T-cell (primary cell): ENCODE results near the gene CLPTM1. TPM values are rescaled to one million over a fixed set of nuclear protein-coding genes. Genes with fewer than 3 reads are reported as not detected.
"Not testable (repeated sequence)": the region's sequence is repeated elsewhere in the genome, so short reads cannot be mapped to it uniquely, and the experiment has no call there.

Experiments used
- ATAC-seq, 4 experiments: fragments of 200-7000 bp in 3 of 4; fragments of 150-1000 bp in 1 of 4; cut with Tn5 transposase; replicated peaks in 1 of 4; 1 replicate in 3 of 4; 2 replicates in 1 of 4; pipeline ENCODE4 v1.10.0; 2021; ENCODE audit warnings: moderate library complexity in 3 of 4, mild to moderate bottlenecking in 2 of 4, moderate number of reproducible peaks in 1 of 4
- CTCF ChIA-PET, 2 donors: fragments of 300-600 bp; sonication (Branson Sonifier 250); formaldehyde crosslinking; loops; one replicate each; lab custom pipeline; 2022; ENCODE audit warnings: antibody characterized with exemption in 2 of 2; lab: Charles Lee
- POLR2A ChIA-PET, 2 donors: fragments of 300-600 bp; sonication (Branson Sonifier 250); formaldehyde crosslinking; loops; one replicate each; lab custom pipeline; 2022; ENCODE audit warnings: antibody characterized with exemption in 2 of 2; lab: Charles Lee
- DNase-seq, 35 experiments: peaks; one replicate each; pipeline versions ENCODE4 v3.0.0 to v3.0.0-alpha.2; 2013 to 2023
- H3K27ac ChIP-seq: one replicate; pipeline ENCODE4 v1.5.1; 2013; ENCODE audit warnings: low read length
- H3K27me3 ChIP-seq, 2 experiments: replicated peaks in 1 of 2; 1 replicate in 1 of 2; 2 replicates in 1 of 2; pipeline versions ENCODE4 v1.6.1 to v1.7.0; 2013; ENCODE audit warnings: low read length in 1 of 2, mixed read lengths in 1 of 2; ENCODE audit not compliant: control insufficient read depth in 2 of 2, insufficient read depth in 2 of 2; ENCODE audit errors: extremely low read depth in 1 of 2
- H3K36me3 ChIP-seq, 2 donors: 1 replicate in 1 of 2; 2 replicates in 1 of 2; pipeline versions ENCODE4 v1.6.1 to v1.7.0; 2013; ENCODE audit warnings: low read length in 1 of 2; ENCODE audit not compliant: control insufficient read depth in 2 of 2, insufficient read depth in 1 of 2; ENCODE audit errors: extremely low read depth in 1 of 2
- H3K4me1 ChIP-seq, 2 experiments: 1 replicate in 1 of 2; 2 replicates in 1 of 2; pipeline versions ENCODE4 v1.6.1 to v1.7.0; 2013; ENCODE audit warnings: low read length in 2 of 2, mixed read lengths in 1 of 2; ENCODE audit not compliant: insufficient read depth in 2 of 2, control insufficient read depth in 1 of 2; ENCODE audit errors: extremely low read depth in 1 of 2
- H3K4me3 ChIP-seq, 2 donors: 1 replicate in 1 of 2; 2 replicates in 1 of 2; pipeline versions ENCODE4 v1.5.1 to v1.7.0; 2013; ENCODE audit warnings: mild to moderate bottlenecking in 2 of 2, low read length in 1 of 2, moderate library complexity in 1 of 2; ENCODE audit not compliant: control insufficient read depth in 1 of 2; ENCODE audit errors: extremely low read depth in 1 of 2
- H3K9me3 ChIP-seq: 2 replicates; pipeline ENCODE4 v1.7.0; 2013
- H3K27ac Mint-ChIP-seq, 2 donors: one replicate each; pipeline ENCODE4 v1.8.0; 2020 to 2021; ENCODE audit warnings: mild to moderate bottlenecking in 2 of 2, mixed read lengths in 2 of 2
- H3K27me3 Mint-ChIP-seq, 2 donors: one replicate each; pipeline ENCODE4 v1.8.0; 2021 to 2022; ENCODE audit warnings: mixed read lengths in 2 of 2
- H3K36me3 Mint-ChIP-seq: one replicate; pipeline ENCODE4 v1.8.0; 2021; ENCODE audit warnings: mixed read lengths
- H3K4me1 Mint-ChIP-seq, 3 donors: one replicate each; pipeline ENCODE4 v1.8.0; 2020 to 2022; ENCODE audit warnings: mixed read lengths in 3 of 3, mild to moderate bottlenecking in 1 of 3
- H3K4me3 Mint-ChIP-seq, 3 donors: one replicate each; pipeline ENCODE4 v1.8.0; 2020 to 2022; ENCODE audit warnings: mild to moderate bottlenecking in 3 of 3, mixed read lengths in 3 of 3, moderate library complexity in 3 of 3
- H3K9me3 Mint-ChIP-seq, 3 donors: one replicate each; pipeline ENCODE4 v1.8.0; 2020 to 2022; ENCODE audit warnings: mixed read lengths in 3 of 3
- WGBS: methylation state at CpG from one replicate; pipeline ENCODE4 v1.1.5; 2013; ENCODE audit warnings: missing lambda C conversion rate; ENCODE audit not compliant: insufficient coverage; 5-methylcytosine and 5-hydroxymethylcytosine counted together
- total RNA-seq, 35 experiments: library from RNA in 6 of 35; stranded (reverse) in 6 of 35; fragments of 120-200 nt in 1 of 35; gene quantifications; one replicate each; pipeline versions ENCODE4 v1.2.1 to v1.2.4 and lab custom pipeline; 2013 to 2026

The CLPTM1 gene
- total RNA-seq, 5 donors from 2014 or later (not counting 1 experiment from before 2014, with no cell fraction given), result 64.0 to 103 (median 87.6) TPM

GRCh38 chr19:44925114-44925891, 29.9 kb upstream of the CLPTM1 start:
- no peak for ATAC-seq
- H3K9me3 ChIP-seq, result no peaks in the 10 kb centered on the region
- DNase-seq, result no peak
- H3K36me3 ChIP-seq, result no peaks in the 10 kb centered on the region
- peaks cover 0 to 6% of the 10 kb centered on the region in 2 experiments for H3K4me1 ChIP-seq
- Mint-ChIP-seq H3K9me3 (no peaks in the 10 kb centered on the region), H3K27me3 (peaks cover 21 to 22% of the 10 kb centered on the region in 2 donors), H3K4me3 (no peak overlapping the region), H3K36me3 (no peaks in the 10 kb centered on the region), H3K4me1 (peaks cover 5 to 8% (median 5%) of the 10 kb centered on the region in 3 donors), H3K27ac (no peak overlapping the region)
- ChIA-PET POLR2A (interaction anchor here in 1 of 2 donors (0.6 kb wide), 1 partner anchor 19 kb away, joined by 17 read pairs; the partner anchor contains the start of gene APOE), CTCF (no interaction called here)
- peaks cover 0 to 39% of the 10 kb centered on the region in 2 experiments for H3K27me3 ChIP-seq
- H3K4me3 ChIP-seq, result no peak overlapping the region
- 11% methylated on average over 2 of the region's 8 CpGs for WGBS
- H3K27ac ChIP-seq, result no peak overlapping the region

- H3K4me1 ChIP-seq, H3K36me3 Mint-ChIP-seq, H3K9me3 Mint-ChIP-seq, CTCF ChIA-PET, POLR2A ChIA-PET, H3K27ac ChIP-seq, H3K36me3 ChIP-seq, DNase-seq, H3K4me3 ChIP-seq, H3K9me3 ChIP-seq, H3K4me1 Mint-ChIP-seq: not testable (repeated sequence)
- ATAC-seq, result peak in 1 of 4 experiments; percentile 24
- H3K27ac Mint-ChIP-seq, result peak overlapping the region; percentile 31 to 66
- peak overlapping the region in 1 of 3 donors; percentile 52 for H3K4me3 Mint-ChIP-seq
- peaks cover 0 to 39% of the 10 kb centered on the region in 2 experiments for H3K27me3 ChIP-seq
- H3K27me3 Mint-ChIP-seq, result peaks cover 21 to 22% of the 10 kb centered on the region in 2 donors
- 74% methylated on average over 4 of the region's 19 CpGs for WGBS
Observed at GRCh38 chr19:44926245-44927077, 28.7 kb upstream of the CLPTM1 start.

DNA sequence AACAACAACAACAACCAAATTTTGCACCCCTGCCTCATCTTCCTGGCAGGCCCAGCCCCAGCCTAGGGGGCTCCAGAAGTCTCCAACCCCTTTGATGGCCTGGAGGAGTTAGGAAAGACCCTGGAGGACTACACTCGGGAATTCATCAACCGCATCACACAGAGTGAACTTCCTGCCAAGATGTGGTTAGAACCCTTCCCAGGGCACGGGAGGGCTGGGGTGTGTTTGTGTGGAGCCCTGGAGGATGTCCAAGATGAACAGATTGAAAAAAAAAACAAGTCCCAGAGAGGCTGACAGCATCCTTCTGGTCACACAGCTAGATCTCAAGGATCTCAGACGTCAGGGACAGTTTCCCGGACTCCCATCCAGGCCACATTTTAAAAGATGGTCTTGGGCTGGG, 27.4 kb upstream of the CLPTM1 start:
- ChIA-PET POLR2A (no interaction called here), CTCF (no interaction called here)
- DNase-seq (no peak), ATAC-seq (no peak)
- no peak overlapping the region for H3K4me3 ChIP-seq
- no peaks in the 10 kb centered on the region for H3K9me3 ChIP-seq
- no peak overlapping the region for H3K27ac ChIP-seq
- Mint-ChIP-seq H3K27me3 (peaks cover 21 to 22% of the 10 kb centered on the region in 2 donors), H3K36me3 (no peaks in the 10 kb centered on the region), H3K27ac (no peak overlapping the region), H3K9me3 (no peaks in the 10 kb centered on the region), H3K4me1 (peaks cover 5 to 8% (median 5%) of the 10 kb centered on the region in 3 donors), H3K4me3 (no peak overlapping the region)
- WGBS, result 72% methylated on average over 2 of the region's 5 CpGs
- H3K36me3 ChIP-seq, result no peaks in the 10 kb centered on the region
- H3K27me3 ChIP-seq, result peaks cover 0 to 39% of the 10 kb centered on the region in 2 experiments
- peaks cover 0 to 6% of the 10 kb centered on the region in 2 experiments for H3K4me1 ChIP-seq

- Mint-ChIP-seq H3K4me1 (peaks cover 5 to 8% (median 5%) of the 10 kb centered on the region in 3 donors), H3K4me3 (no peak overlapping the region), H3K27ac (no peak overlapping the region), H3K27me3 (peaks cover 20% of the 10 kb centered on the region in 2 donors), H3K9me3 (no peaks in the 10 kb centered on the region), H3K36me3 (no peaks in the 10 kb centered on the region)
- ATAC-seq (no peak), DNase-seq (no peak)
- CTCF ChIA-PET, result no interaction called here
- POLR2A ChIA-PET, result no interaction called here
- H3K4me3 ChIP-seq, result no peak overlapping the region
- 91% methylated on average over 6 of the region's 7 CpGs for WGBS
- H3K36me3 ChIP-seq, result no peaks in the 10 kb centered on the region
- H3K27me3 ChIP-seq, result peaks cover 0 to 32% of the 10 kb centered on the region in 2 experiments
- H3K4me1 ChIP-seq, result peaks cover 0 to 6% of the 10 kb centered on the region in 2 experiments
- H3K27ac ChIP-seq, result no peak overlapping the region
- H3K9me3 ChIP-seq, result no peaks in the 10 kb centered on the region
Observed at GRCh38 chr19:44930088-44930487, 25.1 kb upstream of the CLPTM1 start.

- H3K4me1 ChIP-seq, result peaks cover 0 to 6% of the 10 kb centered on the region in 2 experiments
- peaks cover 0 to 21% of the 10 kb centered on the region in 2 experiments for H3K27me3 ChIP-seq
- Mint-ChIP-seq H3K9me3 (no peaks in the 10 kb centered on the region), H3K36me3 (no peaks in the 10 kb centered on the region), H3K27ac (no peak overlapping the region), H3K27me3 (peaks cover 7 to 8% of the 10 kb centered on the region in 2 donors), H3K4me1 (peaks cover 5% of the 10 kb centered on the region in 3 donors), H3K4me3 (no peak overlapping the region)
- no peaks in the 10 kb centered on the region for H3K36me3 ChIP-seq
- H3K4me3 ChIP-seq, result no peak overlapping the region
- CTCF ChIA-PET, result no interaction called here
- H3K27ac ChIP-seq, result no peak overlapping the region
- POLR2A ChIA-PET, result no interaction called here
- no peaks in the 10 kb centered on the region for H3K9me3 ChIP-seq
- WGBS, result 80% methylated on average over 1 of the region's 4 CpGs
- ATAC-seq (no peak), DNase-seq (no peak)
Observed at GRCh38 chr19:44931541-44931940, 23.6 kb upstream of the CLPTM1 start.

DNA sequence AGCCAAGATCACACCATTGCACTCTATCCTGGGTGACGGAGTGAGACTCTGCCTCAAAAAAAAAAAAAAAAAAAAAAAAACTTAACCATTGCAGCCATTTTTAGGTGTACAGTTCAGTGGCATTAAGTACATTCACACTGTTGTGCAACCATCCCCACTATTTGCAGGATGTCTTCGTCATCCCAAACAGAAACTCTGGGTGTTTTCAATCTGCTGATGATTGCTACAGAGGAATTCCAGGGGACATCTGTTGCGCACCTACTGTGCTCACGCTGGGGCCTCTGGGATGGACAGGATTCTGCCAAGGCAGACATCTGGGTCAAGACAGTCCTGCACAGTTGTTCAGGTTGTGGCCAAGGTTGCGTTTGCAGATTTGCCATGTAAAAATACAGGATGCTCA, 15.5 kb upstream of the CLPTM1 start:
- no peak for DNase-seq
- Mint-ChIP-seq H3K27ac (no peak overlapping the region), H3K27me3 (no peaks in the 10 kb centered on the region), H3K4me3 (no peak overlapping the region), H3K9me3 (no peaks in the 10 kb centered on the region), H3K36me3 (no peaks in the 10 kb centered on the region), H3K4me1 (no peaks in the 10 kb centered on the region)
- POLR2A ChIA-PET, result no interaction called here
- CTCF ChIA-PET, result interaction anchor here in 1 of 2 donors (0.6 kb wide), 1 partner anchor 13 kb away, joined by 3 read pairs; no protein-coding TSS in a partner anchor
- Histone ChIP-seq H3K9me3 (no peaks in the 10 kb centered on the region), H3K36me3 (no peaks in the 10 kb centered on the region), H3K4me3 (no peak overlapping the region), H3K27me3 (peaks cover 0 to 6% of the 10 kb centered on the region in 2 experiments), H3K27ac (no peak overlapping the region), H3K4me1 (no peaks in the 10 kb centered on the region)
- WGBS, result 92% methylated on average over 3 of the region's 5 CpGs
- no peak for ATAC-seq
